Naive B cell (primary cell): ENCODE results near the gene PDLIM4. TPM values are rescaled to one million over a fixed set of nuclear protein-coding genes. Genes with fewer than 3 reads are reported as not detected.

Source experiments
- ATAC-seq, 2 donors: fragments of 150-1000 bp; cut with Tn5 transposase; 2 replicates each; pipeline ENCODE4 v1.10.0; 2021; ENCODE audit warnings: low read depth in 2 of 2, mild to moderate bottlenecking in 2 of 2, moderate library complexity in 2 of 2
- DNase-seq: peaks from one replicate; pipeline ENCODE4 v3.0.0; 2022
- H3K27ac Mint-ChIP-seq, 6 donors: one replicate each; pipeline ENCODE4 v1.8.0; 2020 to 2022; ENCODE audit warnings: mild to moderate bottlenecking in 6 of 6, mixed read lengths in 6 of 6, moderate library complexity in 5 of 6, inconsistent platforms in 2 of 6
- H3K27me3 Mint-ChIP-seq, 3 donors: one replicate each; pipeline ENCODE4 v1.8.0; 2021 to 2022; ENCODE audit warnings: mixed read lengths in 3 of 3, mild to moderate bottlenecking in 1 of 3
- H3K36me3 Mint-ChIP-seq, 2 donors: one replicate each; pipeline ENCODE4 v1.8.0; 2020 to 2022; ENCODE audit warnings: mixed read lengths in 2 of 2, inconsistent platforms in 1 of 2, mild to moderate bottlenecking in 1 of 2
- H3K4me1 Mint-ChIP-seq, 3 donors: one replicate each; pipeline ENCODE4 v1.8.0; 2020 to 2022; ENCODE audit warnings: mixed read lengths in 3 of 3, inconsistent platforms in 1 of 3, mild to moderate bottlenecking in 1 of 3, moderate library complexity in 1 of 3
- H3K4me3 Mint-ChIP-seq, 8 donors: one replicate each; pipeline ENCODE4 v1.8.0; 2020 to 2022; ENCODE audit warnings: mild to moderate bottlenecking in 8 of 8, mixed read lengths in 8 of 8, moderate library complexity in 8 of 8, inconsistent platforms in 2 of 8
- H3K9me3 Mint-ChIP-seq, 7 donors: one replicate each; pipeline ENCODE4 v1.8.0; 2020 to 2022; ENCODE audit warnings: mixed read lengths in 7 of 7, mild to moderate bottlenecking in 5 of 7, inconsistent platforms in 2 of 7, moderate library complexity in 1 of 7
- polyA plus RNA-seq, 6 donors: library from polyadenylated mRNA; unstranded; fragments of 300-500 nt; fragmentation: Illumina TruSeq; gene quantifications; one replicate each; pipeline ENCODE4 v1.2.3, GENCODE V29; 2021; ENCODE audit warnings: low read depth in 6 of 6

Gene PDLIM4
- polyA plus RNA-seq, 6 donors from 2014 or later, result not detected

DNA sequence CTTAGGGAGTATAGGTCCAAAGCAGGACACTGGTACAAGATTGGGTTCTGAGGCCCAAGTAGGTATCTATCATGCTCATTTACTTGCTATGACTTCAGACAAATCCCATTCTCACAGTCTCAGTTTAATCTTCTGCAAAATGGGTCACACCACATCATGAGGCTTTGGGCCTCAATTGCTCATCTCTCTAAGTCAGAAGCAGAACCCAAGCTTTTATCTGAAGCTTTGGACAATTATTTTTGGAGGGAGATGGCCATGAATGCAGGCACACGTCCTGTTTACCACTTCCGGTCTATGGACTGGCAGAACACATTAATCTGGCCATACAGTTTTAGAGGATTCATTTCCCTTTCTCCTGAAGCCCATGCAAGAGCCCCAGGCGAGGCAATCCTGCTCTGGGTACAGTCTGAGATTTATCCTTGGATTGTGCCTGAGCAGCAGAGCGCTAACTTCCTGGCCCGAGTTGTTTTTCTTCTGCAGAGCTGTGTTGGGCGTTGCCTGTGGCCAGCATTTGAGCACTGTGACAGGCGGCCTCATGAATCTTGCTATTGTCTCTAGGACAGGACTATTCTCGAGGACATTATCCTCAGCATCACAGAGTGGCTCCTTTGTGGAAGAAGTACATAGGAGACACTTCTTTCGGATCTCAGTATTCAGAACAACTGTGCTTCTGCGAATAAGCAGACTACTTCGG lies 52.8 kb downstream of the PDLIM4 start:
- DNase-seq (no peak), ATAC-seq (no peak)
- H3K9me3 Mint-ChIP-seq, result peaks cover under 1 to 3% (median 2%) of the 10 kb centered on the region in 7 donors
- H3K4me3 Mint-ChIP-seq, result no peak overlapping the region
- no peaks in the 10 kb centered on the region for H3K27me3 Mint-ChIP-seq
- H3K36me3 Mint-ChIP-seq, result peaks cover 3 to 4% of the 10 kb centered on the region in 2 donors
- no peaks in the 10 kb centered on the region for H3K4me1 Mint-ChIP-seq
- no peak overlapping the region for H3K27ac Mint-ChIP-seq

DNA sequence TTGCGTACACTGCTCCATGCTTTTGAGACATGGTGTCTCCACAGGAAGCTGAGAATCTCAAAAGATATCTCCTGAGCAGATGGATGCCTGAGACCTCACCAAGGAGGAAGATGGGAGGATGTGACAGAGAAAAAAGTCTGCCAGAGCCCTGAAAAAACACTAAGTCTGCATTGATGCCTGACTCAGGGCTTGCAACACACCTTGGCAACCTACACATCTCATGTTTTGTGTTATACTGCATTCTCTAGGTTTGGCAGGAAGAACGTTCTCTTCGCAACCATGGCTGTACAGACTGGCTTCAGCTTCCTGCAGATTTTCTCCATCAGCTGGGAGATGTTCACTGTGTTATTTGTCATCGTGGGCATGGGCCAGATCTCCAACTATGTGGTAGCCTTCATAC lies 55.9 kb downstream of the PDLIM4 start:
- peaks cover 0 to 3% (median 0%) of the 10 kb centered on the region in 3 donors for H3K4me1 Mint-ChIP-seq
- H3K36me3 Mint-ChIP-seq, result no peaks in the 10 kb centered on the region
- peak overlapping the region in 1 of 6 donors; percentile 17 for H3K27ac Mint-ChIP-seq
- no peaks in the 10 kb centered on the region for H3K9me3 Mint-ChIP-seq
- no peak for DNase-seq
- no peak for ATAC-seq
- H3K4me3 Mint-ChIP-seq, result no peak overlapping the region
- no peaks in the 10 kb centered on the region for H3K27me3 Mint-ChIP-seq

DNA sequence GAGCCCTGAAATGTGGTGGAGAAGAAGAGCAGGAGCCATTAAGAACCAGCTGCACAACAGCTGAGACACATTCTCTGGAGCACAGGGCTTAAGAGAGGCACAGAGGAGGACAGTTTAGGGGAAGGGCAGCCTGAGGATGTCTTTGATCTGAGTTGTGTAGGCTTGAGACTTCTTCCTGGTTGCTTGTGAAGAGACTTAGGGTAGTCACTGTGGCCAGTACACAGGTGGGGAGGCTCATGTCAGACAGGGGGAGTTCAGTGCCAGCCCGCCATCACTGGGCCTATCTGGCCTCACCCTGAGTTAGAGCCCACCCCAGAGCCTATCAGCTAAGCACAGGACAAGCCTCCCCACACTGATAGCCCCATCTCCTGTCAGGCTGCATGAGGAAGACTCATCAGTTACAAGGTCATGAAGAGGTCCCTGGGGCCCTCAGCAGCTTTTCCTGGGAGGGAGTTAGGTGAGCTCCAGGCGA lies 56.5 kb downstream of the PDLIM4 start:
- ATAC-seq, result no peak
- H3K4me3 Mint-ChIP-seq, result no peak overlapping the region
- peak overlapping the region in 1 of 6 donors; percentile 32 for H3K27ac Mint-ChIP-seq
- no peaks in the 10 kb centered on the region for H3K27me3 Mint-ChIP-seq
- no peak for DNase-seq
- H3K4me1 Mint-ChIP-seq, result peaks cover 0 to 3% (median 0%) of the 10 kb centered on the region in 3 donors
- H3K36me3 Mint-ChIP-seq, result no peaks in the 10 kb centered on the region
- H3K9me3 Mint-ChIP-seq, result no peaks in the 10 kb centered on the region

DNA sequence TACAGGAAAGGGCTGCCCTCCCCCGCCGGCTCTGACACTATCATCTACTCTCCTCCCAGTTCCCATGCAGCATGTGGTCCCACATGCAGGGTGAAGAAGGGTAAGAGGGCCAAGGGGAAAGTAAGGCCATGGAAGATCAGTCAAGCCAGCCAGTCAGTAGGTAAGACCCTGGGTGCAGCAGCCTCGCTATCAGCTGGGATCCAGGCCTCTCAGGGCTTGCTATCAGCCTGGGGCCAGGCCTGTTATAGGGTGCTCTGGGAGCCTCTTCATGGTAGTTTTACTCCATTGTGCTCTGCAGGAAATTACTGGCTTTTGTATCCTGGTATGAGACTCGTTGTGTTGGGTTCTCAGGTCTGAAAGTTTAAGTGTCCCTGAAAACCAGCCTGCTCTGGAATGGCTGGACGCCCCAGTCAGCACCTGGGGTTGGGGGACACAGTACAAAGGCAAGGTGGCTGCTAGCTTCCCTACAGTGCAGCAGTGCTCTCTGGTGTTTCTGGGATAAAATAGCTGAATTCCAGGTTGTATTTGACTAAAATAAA lies 58.1 kb downstream of the PDLIM4 start:
- H3K36me3 Mint-ChIP-seq, result no peaks in the 10 kb centered on the region
- peaks cover 0 to 3% (median 0%) of the 10 kb centered on the region in 3 donors for H3K4me1 Mint-ChIP-seq
- ATAC-seq (no peak), DNase-seq (no peak)
- no peak overlapping the region for H3K4me3 Mint-ChIP-seq
- no peaks in the 10 kb centered on the region for H3K9me3 Mint-ChIP-seq
- H3K27ac Mint-ChIP-seq, result peak overlapping the region in 1 of 6 donors; percentile 59
- no peaks in the 10 kb centered on the region for H3K27me3 Mint-ChIP-seq

DNA sequence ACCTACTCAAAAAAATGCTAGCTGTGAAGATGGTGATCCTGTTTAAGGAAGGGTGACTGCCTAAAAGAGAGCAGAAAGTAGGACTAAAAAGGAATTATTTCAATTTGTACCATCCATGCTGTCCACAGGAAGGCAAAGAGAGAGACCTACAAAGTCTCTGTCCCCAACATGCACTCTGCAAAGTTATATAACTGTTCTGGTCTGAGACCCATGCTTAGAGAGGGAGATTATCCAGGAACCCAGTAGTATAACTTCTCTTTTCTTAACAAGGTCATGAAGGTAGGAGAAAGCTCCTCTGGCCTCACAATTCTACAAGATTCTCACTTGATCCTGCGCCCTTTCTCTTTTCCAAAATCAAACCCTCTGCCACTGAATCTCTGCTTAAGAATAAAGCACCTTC lies 62.5 kb downstream of the PDLIM4 start:
- DNase-seq (no peak), ATAC-seq (no peak)
- Mint-ChIP-seq H3K9me3 (no peaks in the 10 kb centered on the region), H3K27me3 (no peaks in the 10 kb centered on the region), H3K4me3 (no peak overlapping the region), H3K4me1 (peaks cover 0 to 3% (median 0%) of the 10 kb centered on the region in 3 donors), H3K36me3 (peaks cover 0 to 4% of the 10 kb centered on the region in 2 donors), H3K27ac (no peak overlapping the region)

DNA sequence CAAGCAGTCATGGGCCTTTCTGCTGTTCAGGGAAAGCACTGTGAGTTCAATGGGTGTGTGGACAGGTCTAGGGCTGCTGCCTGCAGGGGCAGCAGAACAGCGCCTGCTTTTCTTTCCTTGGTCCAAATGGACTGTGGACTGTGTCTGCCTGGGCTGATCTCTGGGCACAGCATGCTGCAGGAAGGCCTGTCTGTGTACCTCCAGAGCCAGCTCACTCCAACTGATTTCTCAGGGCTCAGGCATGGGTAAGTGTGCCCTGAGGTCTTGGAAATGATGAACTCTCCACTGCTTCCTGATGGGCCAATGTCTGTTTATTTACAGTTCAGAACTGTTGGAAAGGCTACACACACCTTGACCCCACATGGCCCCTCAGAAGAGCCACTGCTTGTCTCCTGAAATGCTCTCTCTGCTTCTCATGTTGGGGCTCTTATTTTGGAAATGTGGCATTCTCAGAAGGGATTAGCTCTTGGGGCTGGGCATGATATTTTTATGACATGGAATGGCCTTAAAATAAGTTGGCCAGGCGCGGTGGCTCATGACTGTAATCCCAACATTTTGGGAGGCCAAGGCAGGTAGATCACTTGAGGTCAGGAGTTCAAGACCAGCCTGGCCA lies 63.7 kb downstream of the PDLIM4 start:
- Mint-ChIP-seq H3K4me3 (no peak overlapping the region), H3K27me3 (no peaks in the 10 kb centered on the region), H3K27ac (no peak overlapping the region), H3K36me3 (peaks cover 0 to 4% of the 10 kb centered on the region in 2 donors), H3K9me3 (no peaks in the 10 kb centered on the region), H3K4me1 (peaks cover 0 to 3% (median 0%) of the 10 kb centered on the region in 3 donors)
- ATAC-seq (no peak), DNase-seq (no peak)

DNA sequence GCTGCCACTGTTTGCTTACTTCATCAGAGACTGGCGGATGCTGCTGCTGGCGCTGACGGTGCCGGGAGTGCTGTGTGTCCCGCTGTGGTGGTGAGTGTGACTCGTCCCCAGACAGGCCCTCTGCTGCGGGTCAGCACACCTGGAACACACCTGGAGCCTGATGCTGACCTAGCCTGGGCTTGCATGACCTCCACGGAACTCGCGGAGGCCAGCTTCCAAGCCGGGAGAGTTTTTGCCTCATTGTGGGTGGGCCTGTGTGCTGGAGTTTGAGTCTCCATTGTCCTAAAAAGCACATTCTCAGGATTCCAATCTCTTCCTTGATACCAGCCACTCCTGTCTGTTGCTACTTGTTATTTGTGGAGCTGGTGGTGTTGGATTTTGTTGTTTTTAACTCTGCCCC lies 64.8 kb downstream of the PDLIM4 start:
- H3K4me3 Mint-ChIP-seq, result no peak overlapping the region
- DNase-seq (no peak), ATAC-seq (no peak)
- peaks cover 0 to 4% of the 10 kb centered on the region in 2 donors for H3K36me3 Mint-ChIP-seq
- no peaks in the 10 kb centered on the region for H3K27me3 Mint-ChIP-seq
- no peaks in the 10 kb centered on the region for H3K9me3 Mint-ChIP-seq
- no peak overlapping the region for H3K27ac Mint-ChIP-seq
- peaks cover 0 to 3% (median 0%) of the 10 kb centered on the region in 3 donors for H3K4me1 Mint-ChIP-seq

Other genes starting within 250 kb of the PDLIM4 start
- gene ACSL6, start 246.0 kb upstream of the PDLIM4 start, polyA plus RNA-seq, result under 1 TPM in 1 of 6 donors, not detected in 5; 0.16 TPM
- gene IL3, start 197.0 kb upstream of the PDLIM4 start, polyA plus RNA-seq, result not detected
- not detected for gene CSF2, start 183.9 kb upstream of the PDLIM4 start, polyA plus RNA-seq
- gene P4HA2, start 29.8 kb upstream of the PDLIM4 start, polyA plus RNA-seq, result under 1 TPM in 2 of 6 donors, not detected in 4; 0.45 to 0.73 TPM
- gene SLC22A4, start 36.7 kb downstream of the PDLIM4 start, polyA plus RNA-seq, result not detected
- 1 to 10 TPM; 1.5 to 3.1 (median 1.9) TPM for gene SLC22A5, start 112.0 kb downstream of the PDLIM4 start, polyA plus RNA-seq
- 100 to 1,000 TPM; 228 to 332 (median 296) TPM for gene IRF1, start 233.1 kb downstream of the PDLIM4 start, polyA plus RNA-seq